Measurements from ENCODE around the gene STMP1. TPM values are rescaled to one million over a fixed set of nuclear protein-coding genes. Genes with fewer than 3 reads are reported as not detected.

The STMP1 gene
- total RNA-seq, 1 experiment from 2014 or later, result 77.0 TPM

DNA sequence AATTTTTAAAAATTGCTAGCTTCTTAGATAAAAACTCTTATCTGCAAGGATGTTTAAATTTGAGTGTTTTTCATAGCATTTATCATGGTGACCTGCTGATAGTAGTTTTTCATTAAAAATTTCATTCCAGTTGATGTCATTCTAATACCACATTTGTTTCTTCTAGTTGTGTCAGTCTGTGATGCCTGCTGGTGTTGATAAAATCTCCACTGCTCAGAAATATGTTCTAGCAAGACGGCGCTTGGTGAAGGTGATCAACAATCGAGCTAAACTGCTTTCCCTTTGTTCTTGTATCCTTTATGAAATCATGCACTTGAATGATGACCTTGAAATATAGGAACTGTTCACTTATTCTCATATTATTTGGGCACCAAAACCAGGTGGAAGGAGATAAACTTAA, 17.6 kb upstream of the STMP1 start:
- Histone ChIP-seq H3K9me2 (ENCODE audit: insufficient read depth) (no peaks in the 10 kb centered on the region), H3K4me1 (replicated peaks; ENCODE audit: insufficient read depth) (no peaks in the 10 kb centered on the region), H3K9me3 (ENCODE audit: insufficient read depth, low read depth) (no peaks in the 10 kb centered on the region), H3F3A (ENCODE audit: insufficient read depth, low read depth) (peaks cover 4% of the 10 kb centered on the region; the same call in 1 of the 2 replicates), H2AFZ (no peak overlapping the region), H4K20me1 (ENCODE audit: insufficient read depth) (no peaks in the 10 kb centered on the region), H3K79me2 (ENCODE audit: low read depth) (no peaks in the 10 kb centered on the region), H3K27ac (no peak overlapping the region), H3K36me3 (ENCODE audit: low read depth) (peaks cover 29% of the 10 kb centered on the region), H3K27me3 (ENCODE audit: insufficient read depth, low read depth) (no peaks in the 10 kb centered on the region), H3K4me3 (no peak overlapping the region), H3K4me2 (no peak overlapping the region)
- BruUV-seq (replicated peaks), result no TSS peak
- TF ChIP-seq, protein P1, sequence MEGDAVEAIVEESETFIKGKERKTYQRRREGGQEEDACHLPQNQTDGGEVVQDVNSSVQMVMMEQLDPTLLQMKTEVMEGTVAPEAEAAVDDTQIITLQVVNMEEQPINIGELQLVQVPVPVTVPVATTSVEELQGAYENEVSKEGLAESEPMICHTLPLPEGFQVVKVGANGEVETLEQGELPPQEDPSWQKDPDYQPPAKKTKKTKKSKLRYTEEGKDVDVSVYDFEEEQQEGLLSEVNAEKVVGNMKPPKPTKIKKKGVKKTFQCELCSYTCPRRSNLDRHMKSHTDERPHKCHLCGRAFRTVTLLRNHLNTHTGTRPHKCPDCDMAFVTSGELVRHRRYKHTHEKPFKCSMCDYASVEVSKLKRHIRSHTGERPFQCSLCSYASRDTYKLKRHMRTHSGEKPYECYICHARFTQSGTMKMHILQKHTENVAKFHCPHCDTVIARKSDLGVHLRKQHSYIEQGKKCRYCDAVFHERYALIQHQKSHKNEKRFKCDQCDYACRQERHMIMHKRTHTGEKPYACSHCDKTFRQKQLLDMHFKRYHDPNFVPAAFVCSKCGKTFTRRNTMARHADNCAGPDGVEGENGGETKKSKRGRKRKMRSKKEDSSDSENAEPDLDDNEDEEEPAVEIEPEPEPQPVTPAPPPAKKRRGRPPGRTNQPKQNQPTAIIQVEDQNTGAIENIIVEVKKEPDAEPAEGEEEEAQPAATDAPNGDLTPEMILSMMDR (conservative IDR thresholded peaks at IDR 0.05), result no peak
- TF ChIP-seq EZH2 (IDR thresholded peaks at IDR 0.05; ENCODE audit: low read depth), result no peak
- POLR2A ChIA-PET (ENCODE audit: unreplicated experiment), result interaction anchor here (0.7 kb wide), 1 partner anchor 110 kb away, joined by 6 read pairs; no protein-coding TSS in a partner anchor
- CTCF ChIA-PET, result interaction anchor here (0.6 to 1.4 kb wide), 5 partner anchors 10 to 370 kb away, joined by 3 to 12 read pairs (median 4); no protein-coding TSS in a partner anchor
- intact Hi-C loops (cut with micrococcal nuclease; ENCODE audit: unreplicated experiment), result loop anchor here (1.0 to 2.0 kb wide), 2 partner anchors 134 to 363 kb away; partner anchors contain the start of gene CNOT4
- DNase-seq, result no peak

- no peak overlapping the region for H3K4me2 ChIP-seq
Observed at GRCh38 chr7:135645296-135645904, 16.9 kb upstream of the STMP1 start.

GRCh38 chr7:135647755-135648154, 14.6 kb upstream of the STMP1 start:
- Histone ChIP-seq H3K9me2 (ENCODE audit: insufficient read depth) (no peaks in the 10 kb centered on the region), H3K79me2 (ENCODE audit: low read depth) (no peaks in the 10 kb centered on the region), H3K27me3 (ENCODE audit: insufficient read depth, low read depth) (no peaks in the 10 kb centered on the region), H3K4me3 (no peak overlapping the region), H3F3A (ENCODE audit: insufficient read depth, low read depth) (peaks cover 5% of the 10 kb centered on the region; the same call in 1 of the 2 replicates), H3K4me1 (replicated peaks; ENCODE audit: insufficient read depth) (no peaks in the 10 kb centered on the region), H3K9me3 (ENCODE audit: insufficient read depth, low read depth) (no peaks in the 10 kb centered on the region), H4K20me1 (ENCODE audit: insufficient read depth) (no peaks in the 10 kb centered on the region), H2AFZ (no peak overlapping the region), H3K27ac (no peak overlapping the region), H3K36me3 (ENCODE audit: low read depth) (peaks cover 22% of the 10 kb centered on the region), H3K4me2 (no peak overlapping the region)
- DNase-seq, result no peak
- intact Hi-C loops (cut with micrococcal nuclease; ENCODE audit: unreplicated experiment), result no loop called here
- TF ChIP-seq EZH2 (IDR thresholded peaks at IDR 0.05; ENCODE audit: low read depth), result no peak
- TF ChIP-seq, protein P1 (conservative IDR thresholded peaks at IDR 0.05), result no peak
- CTCF ChIA-PET, result no interaction called here
- POLR2A ChIA-PET (ENCODE audit: unreplicated experiment), result no interaction called here
- BruUV-seq (replicated peaks), result no TSS peak

More at GRCh38 chr7:135645296-135645904, 16.9 kb upstream of the STMP1 start:
- Histone ChIP-seq H3K9me3 (ENCODE audit: insufficient read depth, low read depth) (no peaks in the 10 kb centered on the region), H3F3A (ENCODE audit: insufficient read depth, low read depth) (peaks cover 5% of the 10 kb centered on the region; the same call in 1 of the 2 replicates), H3K27me3 (ENCODE audit: insufficient read depth, low read depth) (no peaks in the 10 kb centered on the region), H3K27ac (no peak overlapping the region), H3K36me3 (ENCODE audit: low read depth) (peaks cover 27% of the 10 kb centered on the region), H4K20me1 (ENCODE audit: insufficient read depth) (no peaks in the 10 kb centered on the region), H2AFZ (no peak overlapping the region), H3K9me2 (ENCODE audit: insufficient read depth) (no peaks in the 10 kb centered on the region), H3K4me3 (no peak overlapping the region), H3K79me2 (ENCODE audit: low read depth) (no peaks in the 10 kb centered on the region), H3K4me1 (replicated peaks; ENCODE audit: insufficient read depth) (no peaks in the 10 kb centered on the region)
- no peak for DNase-seq
- intact Hi-C loops (cut with micrococcal nuclease; ENCODE audit: unreplicated experiment), result loop anchor here (1.0 to 2.0 kb wide), 2 partner anchors 135 to 364 kb away; partner anchors contain the start of gene CNOT4
- ChIA-PET POLR2A (ENCODE audit: unreplicated experiment) (interaction anchor here (0.7 kb wide), 1 partner anchor 110 kb away, joined by 6 read pairs; no protein-coding TSS in a partner anchor), CTCF (interaction anchor here (0.6 to 1.4 kb wide), 6 partner anchors 11 to 371 kb away, joined by 3 to 12 read pairs (median 4); no protein-coding TSS in a partner anchor)
- no peak for TF ChIP-seq EZH2 (IDR thresholded peaks at IDR 0.05; ENCODE audit: low read depth)
- TF ChIP-seq, protein P1 (conservative IDR thresholded peaks at IDR 0.05), result peak; percentile 77
- no TSS peak for BruUV-seq (replicated peaks)

Measured in PC-9 (cell line).